Mesendoderm (in vitro differentiated cells): ENCODE data around the gene CD99.

Experiments used
- DNase-seq: peaks from one replicate; pipeline ENCODE4 v3.0.0; 2013
- H2AK5ac ChIP-seq: 2 replicates; pipeline ENCODE4 v1.6.1; 2013; ENCODE audit warnings: low read length, inconsistent platforms
- H2BK120ac ChIP-seq: 2 replicates; pipeline ENCODE4 v1.6.1; 2013; ENCODE audit warnings: low read depth, mild to moderate bottlenecking, low read length, moderate library complexity, mixed read lengths
- H2BK15ac ChIP-seq: replicated peaks from 2 replicates; pipeline ENCODE4 v1.6.1; 2013; ENCODE audit warnings: low read depth, mild to moderate bottlenecking, moderate library complexity
- H2BK5ac ChIP-seq: 2 replicates; pipeline ENCODE4 v1.6.1; 2013; ENCODE audit warnings: low read length, inconsistent platforms
- H3K18ac ChIP-seq: 2 replicates; pipeline ENCODE4 v1.6.1; 2013; ENCODE audit warnings: mild to moderate bottlenecking, low read length, mixed read lengths
- H3K23ac ChIP-seq: one replicate; pipeline ENCODE4 v1.6.1; 2013; ENCODE audit warnings: low read length
- H3K27ac ChIP-seq: 2 replicates; pipeline ENCODE4 v1.5.1; 2013; ENCODE audit warnings: low read depth, mild to moderate bottlenecking, inconsistent platforms, low read length, moderate library complexity
- H3K27me3 ChIP-seq: 2 replicates; pipeline ENCODE4 v1.6.1; 2013; ENCODE audit warnings: low read length, control low read depth, mild to moderate bottlenecking, inconsistent platforms; ENCODE audit not compliant: insufficient read depth, poor library complexity
- H3K36me3 ChIP-seq: 2 replicates; pipeline ENCODE4 v1.6.1; 2013; ENCODE audit warnings: low read length, inconsistent platforms; ENCODE audit not compliant: control insufficient read depth, insufficient read depth
- H3K4ac ChIP-seq: one replicate; pipeline ENCODE4 v1.6.1; 2013; ENCODE audit warnings: low read depth, mild to moderate bottlenecking, low read length, moderate library complexity
- H3K4me1 ChIP-seq: 2 replicates; pipeline ENCODE4 v1.6.1; 2013; ENCODE audit warnings: low read depth, low read length, inconsistent platforms; ENCODE audit not compliant: control insufficient read depth
- H3K4me2 ChIP-seq: 2 replicates; pipeline ENCODE4 v1.6.1; 2013; ENCODE audit warnings: low read length
- H3K4me3 ChIP-seq: 2 replicates; pipeline ENCODE4 v1.5.1; 2013; ENCODE audit warnings: mild to moderate bottlenecking, low read length
- H3K56ac ChIP-seq: one replicate; pipeline ENCODE4 v1.6.1; 2013; ENCODE audit warnings: low read length
- H3K79me1 ChIP-seq: 2 replicates; pipeline ENCODE4 v1.6.1; 2013; ENCODE audit warnings: low read length, inconsistent platforms
- H3K79me2 ChIP-seq: 2 replicates; pipeline ENCODE4 v1.6.1; 2013; ENCODE audit warnings: mild to moderate bottlenecking, low read length; ENCODE audit not compliant: control insufficient read depth, insufficient read depth
- H3K9ac ChIP-seq: 2 replicates; pipeline ENCODE4 v1.6.1; 2013; ENCODE audit warnings: low read length, inconsistent platforms
- H4K5ac ChIP-seq: one replicate; pipeline ENCODE4 v1.6.1; 2013; ENCODE audit warnings: low read length
- H4K8ac ChIP-seq: one replicate; pipeline ENCODE4 v1.6.1; 2013; ENCODE audit warnings: low read depth, mild to moderate bottlenecking, control low read depth, low read length, moderate library complexity
- WGBS: extraction: QIAGEN DNeasy Blood & Tissue Kit; methylation state at CpG from one replicate; pipeline ENCODE4 v1.1.7; 2013; ENCODE audit warnings: low lambda C conversion rate, missing lambda C conversion rate; ENCODE audit not compliant: insufficient coverage; ENCODE audit errors: extremely low coverage; 5-methylcytosine and 5-hydroxymethylcytosine counted together

CD99 gene

DNA sequence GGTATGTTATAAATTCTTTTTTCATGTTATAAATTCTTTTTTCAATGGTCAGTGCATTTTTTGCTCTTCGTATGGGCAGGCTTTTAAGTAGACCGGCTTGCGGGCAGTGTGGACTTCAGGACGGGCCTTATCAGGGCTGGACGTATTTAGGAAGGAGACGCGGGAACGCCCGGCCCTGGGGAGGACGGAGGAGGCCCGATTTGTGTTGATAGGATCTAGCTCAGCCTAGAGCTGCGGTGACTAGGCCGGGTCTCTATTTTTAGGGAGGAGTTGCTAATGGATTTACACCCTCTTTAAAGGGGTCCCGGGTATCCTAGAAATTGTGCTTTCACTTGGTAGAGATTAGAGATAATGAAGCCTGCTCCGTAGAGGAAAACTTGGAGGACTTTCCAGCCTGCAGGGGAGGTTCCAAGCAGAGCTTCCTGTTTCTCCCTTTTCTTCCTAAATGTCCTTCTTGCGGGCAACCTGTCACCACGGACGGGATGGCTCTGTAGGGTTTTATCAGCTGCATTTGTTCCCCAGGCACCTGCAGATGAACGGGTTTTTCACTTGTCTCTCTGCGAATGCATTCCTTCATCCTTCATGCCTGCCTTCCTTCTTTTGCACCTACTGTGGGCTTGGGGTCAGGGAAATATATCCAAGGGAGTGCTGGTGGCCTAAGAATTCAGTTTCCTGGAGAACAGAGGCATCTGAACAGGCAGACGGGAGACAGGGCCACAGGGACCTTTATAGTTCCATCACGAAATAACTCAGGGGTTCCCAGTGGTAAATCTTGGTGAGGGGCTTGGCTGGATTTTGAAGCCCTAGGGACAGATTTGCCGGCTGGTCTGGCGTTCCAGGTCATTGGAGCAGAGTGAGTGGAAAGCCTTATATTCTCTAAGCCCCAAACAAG, 1.4 kb downstream of the CD99 start:
- Histone ChIP-seq H2BK120ac (no peak overlapping the region), H3K27me3 (no peaks in the 10 kb centered on the region), H2AK5ac (no peak overlapping the region), H3K79me2 (peaks cover 1% of the 10 kb centered on the region), H2BK5ac (no peak overlapping the region), H3K36me3 (no peaks in the 10 kb centered on the region), H3K4me1 (peaks cover 3% of the 10 kb centered on the region), H3K79me1 (peaks cover 15% of the 10 kb centered on the region), H3K23ac (peak overlapping the region; percentile 11), H3K4me3 (peak overlapping the region; percentile 73), H2BK15ac (no peak overlapping the region), H3K4me2 (peak overlapping the region; percentile 79), H3K18ac (peak overlapping the region; percentile 86), H3K27ac (no peak overlapping the region), H4K5ac (no peak overlapping the region), H3K56ac (peak overlapping the region; percentile 94), H3K9ac (peak overlapping the region; percentile 85), H4K8ac (no peak overlapping the region), H3K4ac (no peak overlapping the region)
- DNase-seq, result peak; percentile 73
- whole genome bisulfite sequencing, result no CpG with 5 or more reads among the region's 24 CpGs

DNA sequence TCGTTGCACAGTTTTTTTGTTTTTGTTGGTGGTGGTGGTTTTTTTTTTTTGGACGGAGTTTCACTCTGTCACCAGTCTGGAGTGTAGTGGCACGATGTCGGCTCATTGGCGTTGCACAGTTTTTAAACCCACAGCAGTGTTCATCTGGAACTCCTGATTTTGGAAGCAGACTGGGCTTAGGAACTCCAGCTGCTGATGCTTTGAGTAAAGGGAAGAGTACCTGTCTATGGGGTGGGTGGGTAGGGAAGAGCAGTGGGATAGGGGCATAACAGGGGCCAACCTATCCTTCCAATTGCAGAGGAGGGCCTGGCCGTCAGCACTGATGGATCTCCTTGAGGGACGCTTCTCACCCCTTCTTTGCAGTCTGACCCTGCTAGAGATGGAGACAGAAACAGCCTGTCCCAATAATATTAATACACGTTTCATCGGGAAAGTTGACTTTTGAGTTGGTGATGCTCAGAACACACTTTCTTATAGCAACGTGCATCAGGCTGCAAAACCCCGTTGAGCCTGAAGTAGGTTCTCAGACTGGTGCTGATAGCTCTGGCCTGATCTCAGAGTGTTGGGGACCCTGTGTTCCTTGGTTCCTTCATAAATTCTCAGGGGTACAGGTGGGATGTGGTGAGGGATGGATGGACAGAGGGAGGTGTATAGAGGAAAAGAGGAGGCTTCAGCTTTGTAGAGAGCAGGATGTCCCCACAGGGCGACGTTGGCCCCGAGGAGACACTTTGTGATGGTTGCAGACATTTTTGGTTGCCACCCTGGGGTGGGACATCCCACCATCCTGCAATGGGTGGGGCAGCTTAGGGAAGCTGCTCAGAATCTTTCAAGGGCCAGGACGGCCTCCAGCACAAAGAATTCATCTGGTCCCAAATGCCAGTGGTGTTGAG, 2.3 kb downstream of the CD99 start:
- Histone ChIP-seq H3K4ac (no peak overlapping the region), H2BK15ac (no peak overlapping the region), H3K79me1 (peaks cover 16% of the 10 kb centered on the region), H3K4me3 (no peak overlapping the region), H3K56ac (no peak overlapping the region), H4K5ac (no peak overlapping the region), H3K4me1 (peaks cover 2% of the 10 kb centered on the region), H2BK5ac (no peak overlapping the region), H3K27ac (no peak overlapping the region), H3K36me3 (no peaks in the 10 kb centered on the region), H3K9ac (no peak overlapping the region), H3K23ac (no peak overlapping the region), H2BK120ac (no peak overlapping the region), H3K79me2 (peaks cover 1% of the 10 kb centered on the region), H3K18ac (no peak overlapping the region), H3K27me3 (no peaks in the 10 kb centered on the region), H3K4me2 (no peak overlapping the region), H2AK5ac (no peak overlapping the region), H4K8ac (no peak overlapping the region)
- DNase-seq, result no peak
- WGBS, result no CpG with 5 or more reads among the region's 15 CpGs

DNA sequence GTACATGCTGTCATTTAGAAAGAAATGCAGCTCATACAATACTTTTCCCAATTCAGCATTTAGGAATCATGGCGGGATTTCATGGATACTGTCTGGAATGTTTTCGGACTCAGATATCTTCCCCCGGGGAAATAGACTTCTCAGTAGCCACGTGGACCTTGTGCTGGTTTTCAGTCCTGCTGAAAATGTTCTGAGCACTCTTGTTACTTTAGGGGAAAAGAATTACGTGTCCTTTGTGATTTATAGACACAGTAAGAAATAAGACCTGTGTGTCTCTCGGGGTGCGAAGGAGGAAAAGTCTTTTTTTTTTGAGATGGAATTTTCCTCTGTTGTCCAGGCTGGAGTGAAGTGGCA, 3.8 kb downstream of the CD99 start:
- H3K18ac ChIP-seq, result no peak overlapping the region
- H3K56ac ChIP-seq, result no peak overlapping the region
- H3K4me1 ChIP-seq, result peaks cover 2% of the 10 kb centered on the region
- H3K9ac ChIP-seq, result no peak overlapping the region
- WGBS, result no CpG with 5 or more reads among the region's 7 CpGs
- no peak overlapping the region for H2BK15ac ChIP-seq
- no peak overlapping the region for H3K27ac ChIP-seq
- H3K4ac ChIP-seq, result no peak overlapping the region
- no peak overlapping the region for H3K4me2 ChIP-seq
- H3K23ac ChIP-seq, result no peak overlapping the region
- H2BK120ac ChIP-seq, result no peak overlapping the region
- no peak overlapping the region for H4K5ac ChIP-seq
- no peak overlapping the region for H2AK5ac ChIP-seq
- H3K36me3 ChIP-seq, result no peaks in the 10 kb centered on the region
- peaks cover 16% of the 10 kb centered on the region for H3K79me1 ChIP-seq
- H2BK5ac ChIP-seq, result no peak overlapping the region
- no peak overlapping the region for H3K4me3 ChIP-seq
- no peak overlapping the region for H4K8ac ChIP-seq
- H3K27me3 ChIP-seq, result no peaks in the 10 kb centered on the region
- H3K79me2 ChIP-seq, result peaks cover 1% of the 10 kb centered on the region
- DNase-seq, result no peak

DNA sequence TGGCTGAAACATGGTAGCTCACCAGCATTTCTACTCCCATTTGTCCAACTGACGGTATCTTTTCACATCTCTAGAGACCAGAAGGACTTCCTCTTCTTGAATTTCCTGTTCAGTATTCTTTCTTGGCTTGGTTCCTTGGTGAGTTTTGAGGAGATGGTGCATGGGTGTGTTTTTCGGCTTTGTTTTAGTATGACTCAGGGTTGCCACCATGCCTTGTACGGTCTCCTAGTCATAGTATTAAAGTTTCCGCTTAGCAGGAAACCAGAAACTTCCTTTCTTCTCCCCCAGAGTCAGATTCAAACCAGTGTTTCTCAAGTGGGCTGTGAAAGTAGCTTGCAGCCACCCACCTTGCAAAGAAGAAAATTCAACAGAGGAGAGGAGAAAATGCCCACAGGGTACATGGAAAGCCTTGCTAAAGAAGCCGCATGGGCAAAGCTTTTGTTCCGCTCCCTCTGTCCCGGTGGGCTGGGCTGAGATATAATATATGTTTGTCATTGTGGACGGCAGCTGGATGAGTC, 5.7 kb downstream of the CD99 start:
- Histone ChIP-seq H3K4me3 (no peak overlapping the region), H4K5ac (no peak overlapping the region), H3K79me2 (peaks cover 1% of the 10 kb centered on the region), H3K27ac (no peak overlapping the region), H3K23ac (no peak overlapping the region), H3K4ac (no peak overlapping the region), H3K9ac (no peak overlapping the region), H3K79me1 (peaks cover 21% of the 10 kb centered on the region), H3K4me2 (no peak overlapping the region), H2BK120ac (no peak overlapping the region), H2BK5ac (no peak overlapping the region), H3K4me1 (peaks cover 2% of the 10 kb centered on the region), H3K18ac (no peak overlapping the region), H3K27me3 (no peaks in the 10 kb centered on the region), H3K56ac (no peak overlapping the region), H2AK5ac (no peak overlapping the region), H2BK15ac (no peak overlapping the region), H4K8ac (no peak overlapping the region), H3K36me3 (no peaks in the 10 kb centered on the region)
- no peak for DNase-seq
- no CpG with 5 or more reads among the region's 8 CpGs for WGBS

DNA sequence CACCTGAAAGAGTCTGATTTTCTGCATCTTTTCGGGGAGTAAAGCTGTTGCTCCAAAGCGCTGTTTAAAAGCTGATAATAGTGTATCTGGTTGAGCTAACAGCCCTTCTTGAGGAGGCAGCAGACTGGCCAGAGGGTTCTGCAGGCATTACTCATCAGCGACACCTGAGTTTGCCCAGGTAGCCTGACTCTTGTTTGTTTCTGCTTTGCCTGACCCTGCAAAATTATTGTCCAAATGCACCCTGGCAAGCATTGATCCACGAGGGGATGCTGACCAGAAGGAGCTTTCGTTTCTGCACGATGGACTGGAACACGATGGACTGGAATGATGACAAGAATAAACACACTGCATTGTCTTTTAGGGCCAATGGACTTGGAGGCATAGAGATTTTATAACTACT, 6.2 kb downstream of the CD99 start:
- Histone ChIP-seq H3K9ac (no peak overlapping the region), H3K79me1 (peaks cover 23% of the 10 kb centered on the region), H3K79me2 (peaks cover 1% of the 10 kb centered on the region), H3K4me3 (no peak overlapping the region), H4K5ac (no peak overlapping the region), H3K4me2 (no peak overlapping the region), H3K27ac (no peak overlapping the region), H2BK15ac (no peak overlapping the region), H3K27me3 (no peaks in the 10 kb centered on the region), H3K4ac (no peak overlapping the region), H3K4me1 (peaks cover 2% of the 10 kb centered on the region), H3K23ac (no peak overlapping the region), H2AK5ac (no peak overlapping the region), H3K56ac (no peak overlapping the region), H3K36me3 (no peaks in the 10 kb centered on the region), H2BK120ac (no peak overlapping the region), H2BK5ac (no peak overlapping the region), H3K18ac (no peak overlapping the region), H4K8ac (no peak overlapping the region)
- DNase-seq, result no peak
- no CpG with 5 or more reads among the region's 7 CpGs for WGBS
